22Rv1 (cell line): ENCODE results near the gene GPR37.

ENCODE experiments used
- H3K27ac ChIP-seq: fragments of 450-650 bp; 2 replicates; pipeline ENCODE4 v1.5.1; 2017
- CTCF ChIP-seq: fragments of 450-650 bp; IDR thresholded peaks from 2 replicates; pipeline ENCODE4 v1.5.1; 2017; ENCODE audit warnings: mild to moderate bottlenecking
- ZFX ChIP-seq: fragments of 450-650 bp; IDR thresholded peaks from 2 replicates; pipeline ENCODE4 v1.6.1; 2017; ENCODE audit warnings: antibody characterized with exemption, borderline replicate concordance

The GPR37 gene

GRCh38 chr7:124780056-124780455 is 14.5 kb upstream of the GPR37 start:
- no peak overlapping the region for H3K27ac ChIP-seq
- TF ChIP-seq ZFX: no peak
- no peak for TF ChIP-seq CTCF

GRCh38 chr7:124779620-124780019 is 14.0 kb upstream of the GPR37 start:
- H3K27ac ChIP-seq: no peak overlapping the region
- no peak for TF ChIP-seq ZFX
- no peak for TF ChIP-seq CTCF

GRCh38 chr7:124779194-124779593 is 13.6 kb upstream of the GPR37 start:
- H3K27ac ChIP-seq: no peak overlapping the region
- TF ChIP-seq CTCF (no peak), ZFX (no peak)

GRCh38 chr7:124777268-124777667 is 11.7 kb upstream of the GPR37 start:
- TF ChIP-seq ZFX: no peak
- TF ChIP-seq CTCF: no peak
- H3K27ac ChIP-seq: no peak overlapping the region

- H3K27ac ChIP-seq: no peak overlapping the region
- TF ChIP-seq ZFX (no peak), CTCF (no peak)
These were observed 10.6 kb upstream of the GPR37 start for GRCh38 chr7:124776153-124776552.

- TF ChIP-seq CTCF (no peak), ZFX (no peak)
- H3K27ac ChIP-seq: no peak overlapping the region
These were observed 9.8 kb upstream of the GPR37 start for GRCh38 chr7:124775422-124775821.

- no peak for TF ChIP-seq CTCF
- TF ChIP-seq ZFX: no peak
These were observed 8.3 kb upstream of the GPR37 start for GRCh38 chr7:124773938-124774337.

More at GRCh38 chr7:124773938-124774337, 8.3 kb upstream of the GPR37 start:
- no peak overlapping the region for H3K27ac ChIP-seq
